ENCODE measurements around the gene TMEM156.

GRCh38 chr4:39062094-39062769 lies 30.0 kb upstream of the TMEM156 start, which contains the start of gene KLHL5:
- no peak for TF ChIP-seq CTCF (IDR thresholded peaks at IDR 0.05)
- TF ChIP-seq POLR2A (IDR thresholded peaks at IDR 0.05), result no peak

All from esophagus squamous epithelium (tissue), 4 donors.